Body of pancreas (tissue), 4 donors: Measurements from ENCODE around the gene HORMAD2. TPM values are rescaled to one million over a fixed set of nuclear protein-coding genes. Genes with fewer than 3 reads are reported as not detected.

Source experiments
- ATAC-seq: fragments of 150-250 bp; one replicate; pipeline ENCODE4 v1.9.1; 2016
- DNase-seq, 4 donors: peaks; one replicate each; pipeline ENCODE4 v3.0.0-alpha.2; 2019
- H3K27ac ChIP-seq, 4 donors: fragments of 200-600 bp; sonication (generic); 1 replicate in 3 of 4; 2 replicates in 1 of 4; pipeline versions ENCODE4 v1.5.1 to v1.6.1; 2016 to 2019; ENCODE audit warnings: mild to moderate bottlenecking in 1 of 4, mixed read lengths in 1 of 4, moderate library complexity in 1 of 4
- H3K27me3 ChIP-seq, 2 donors: fragments of 200-600 bp; sonication (generic); one replicate each; pipeline ENCODE4 v1.6.0; 2016; ENCODE audit warnings: mild to moderate bottlenecking in 1 of 2
- H3K36me3 ChIP-seq, 2 donors: fragments of 200-600 bp; sonication (generic); replicated peaks in 1 of 2; 2 replicates each; pipeline ENCODE4 v1.5.1; 2016; ENCODE audit warnings: low read depth in 2 of 2; ENCODE audit not compliant: insufficient read depth in 1 of 2
- H3K4me1 ChIP-seq: fragments of 200-600 bp; sonication (generic); one replicate; pipeline ENCODE4 v1.6.0; 2016
- H3K4me3 ChIP-seq, 2 donors: fragments of 200-600 bp; sonication (generic); 1 replicate in 1 of 2; 2 replicates in 1 of 2; pipeline ENCODE4 v1.5.1; 2016 to 2019
- H3K9me3 ChIP-seq, 3 donors: fragments of 200-600 bp; sonication (generic); 1 replicate in 2 of 3; 2 replicates in 1 of 3; pipeline ENCODE4 v1.5.1; 2016
- POLR2A ChIP-seq, 3 donors: fragments of 450-650 bp; IDR thresholded peaks; one replicate each; pipeline ENCODE4 v1.6.1; 2016; ENCODE audit warnings: antibody characterized with exemption in 3 of 3, mild to moderate bottlenecking in 2 of 3
- WGBS, 2 donors: methylation state at CpG; one replicate each; pipeline ENCODE4 v1.1.5; 2017; 5-methylcytosine and 5-hydroxymethylcytosine counted together
- intact Hi-C: fragments of 100-400 bp; cut with DNase I; formaldehyde crosslinking; loops from one replicate; pipeline ENCODE4 v1.15.1; 2023
- total RNA-seq, 2 donors: library from RNA; depleted of rRNA; stranded (reverse); fragments of >200 nt; gene quantifications; one replicate each; pipeline ENCODE4 v1.1.0, GENCODE V29; 2016
- TF ChIP-seq, protein P1 (sequence below), 7 experiments: fragments of 450-650 bp in 4 of 7; fragments of 200-600 bp in 3 of 7; sonication (generic) in 3 of 7; IDR thresholded peaks; one replicate each; pipeline ENCODE4 v1.5.1; 2016 to 2019; ENCODE audit warnings: antibody characterized with exemption in 7 of 7

The HORMAD2 gene
- total RNA-seq, 2 donors from 2014 or later = not detected

DNA sequence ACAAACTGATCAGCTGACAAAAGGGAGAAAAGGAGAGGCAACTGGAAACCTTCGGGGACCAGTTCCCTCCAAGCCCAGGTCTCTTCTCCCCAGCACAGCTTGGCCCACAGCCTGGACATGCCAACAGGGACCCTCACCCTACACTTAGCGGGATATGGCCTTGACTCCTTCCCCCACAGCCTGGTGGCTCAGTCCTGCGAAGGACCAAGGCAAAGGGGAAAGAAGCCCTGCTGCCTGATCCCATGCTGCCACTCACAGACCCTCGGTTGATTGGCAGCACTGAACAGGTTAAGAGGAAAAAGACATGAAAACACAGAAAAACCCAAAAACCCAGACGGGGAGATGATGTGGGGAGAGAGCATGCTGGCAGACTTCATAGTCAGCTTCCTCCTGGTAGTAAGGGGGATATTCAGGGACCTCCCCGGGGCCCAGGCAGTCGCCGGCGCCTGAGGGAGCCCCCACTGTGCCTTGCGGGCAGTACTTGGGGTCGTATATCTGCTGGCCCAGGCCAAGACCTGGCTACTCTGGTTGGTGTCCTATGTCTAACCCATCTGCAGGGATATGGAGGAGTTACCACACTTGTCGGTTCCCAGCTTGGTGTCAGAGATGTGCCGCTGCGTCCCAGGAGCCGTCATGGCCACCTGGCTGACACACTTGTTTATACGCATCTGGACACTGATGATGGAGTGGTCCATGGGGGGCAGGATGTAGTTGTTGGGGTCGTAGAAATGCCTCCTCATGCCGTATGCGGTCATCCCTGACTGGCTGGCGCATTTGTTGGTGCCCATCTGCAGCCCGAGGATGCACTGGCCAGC is 34.2 kb upstream of the HORMAD2 start:
- no peak overlapping the region for H3K27ac ChIP-seq
- intact Hi-C loops = no loop called here
- TF ChIP-seq, protein P1, sequence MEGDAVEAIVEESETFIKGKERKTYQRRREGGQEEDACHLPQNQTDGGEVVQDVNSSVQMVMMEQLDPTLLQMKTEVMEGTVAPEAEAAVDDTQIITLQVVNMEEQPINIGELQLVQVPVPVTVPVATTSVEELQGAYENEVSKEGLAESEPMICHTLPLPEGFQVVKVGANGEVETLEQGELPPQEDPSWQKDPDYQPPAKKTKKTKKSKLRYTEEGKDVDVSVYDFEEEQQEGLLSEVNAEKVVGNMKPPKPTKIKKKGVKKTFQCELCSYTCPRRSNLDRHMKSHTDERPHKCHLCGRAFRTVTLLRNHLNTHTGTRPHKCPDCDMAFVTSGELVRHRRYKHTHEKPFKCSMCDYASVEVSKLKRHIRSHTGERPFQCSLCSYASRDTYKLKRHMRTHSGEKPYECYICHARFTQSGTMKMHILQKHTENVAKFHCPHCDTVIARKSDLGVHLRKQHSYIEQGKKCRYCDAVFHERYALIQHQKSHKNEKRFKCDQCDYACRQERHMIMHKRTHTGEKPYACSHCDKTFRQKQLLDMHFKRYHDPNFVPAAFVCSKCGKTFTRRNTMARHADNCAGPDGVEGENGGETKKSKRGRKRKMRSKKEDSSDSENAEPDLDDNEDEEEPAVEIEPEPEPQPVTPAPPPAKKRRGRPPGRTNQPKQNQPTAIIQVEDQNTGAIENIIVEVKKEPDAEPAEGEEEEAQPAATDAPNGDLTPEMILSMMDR (IDR thresholded peaks at IDR 0.05) = no peak
- no peak for TF ChIP-seq POLR2A (IDR thresholded peaks at IDR 0.05)
- no peaks in the 10 kb centered on the region for H3K36me3 ChIP-seq
- DNase-seq = no peak
- no peaks in the 10 kb centered on the region for H3K9me3 ChIP-seq
- H3K4me3 ChIP-seq = no peak overlapping the region
- H3K4me1 ChIP-seq = peaks cover 19% of the 10 kb centered on the region
- no peak for ATAC-seq
- no peaks in the 10 kb centered on the region for H3K27me3 ChIP-seq
- 91 to 94% methylated on average over 13 to 21 of the region's 21 CpGs for WGBS, 2 donors

DNA sequence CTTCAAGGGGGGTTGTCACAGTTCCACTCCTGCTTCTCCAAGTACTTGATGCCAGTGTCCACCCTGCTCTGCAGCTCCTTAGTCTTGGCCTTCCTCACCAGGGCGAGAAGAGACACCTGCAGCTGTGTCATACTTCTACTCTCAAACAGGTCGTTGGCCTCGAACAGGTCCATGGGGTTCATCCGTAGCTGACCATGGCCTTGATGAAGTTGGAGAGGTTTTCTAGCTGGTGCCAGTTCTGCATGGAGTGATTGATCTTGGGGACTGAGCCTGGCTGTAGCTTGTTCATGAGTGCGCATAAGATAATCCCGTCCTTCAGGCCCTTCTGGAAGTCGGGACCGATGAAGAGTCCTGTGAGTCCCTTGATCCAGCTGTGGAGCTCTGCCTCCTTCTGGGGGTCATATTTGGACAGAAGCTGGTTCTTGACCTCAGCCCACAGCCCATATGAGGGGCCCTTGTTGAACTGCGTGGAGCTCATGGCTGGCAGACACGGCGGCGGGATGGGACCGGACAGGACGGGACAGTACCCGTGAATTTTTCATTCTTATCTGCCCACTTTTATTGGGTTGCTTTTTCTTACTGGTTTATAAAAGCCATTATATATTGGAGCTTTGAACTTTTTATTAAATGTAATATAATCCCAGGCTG is 33.4 kb upstream of the HORMAD2 start:
- H3K4me3 ChIP-seq = no peak overlapping the region
- no peak for DNase-seq
- no peaks in the 10 kb centered on the region for H3K27me3 ChIP-seq
- H3K9me3 ChIP-seq = no peaks in the 10 kb centered on the region
- no peak for TF ChIP-seq POLR2A (IDR thresholded peaks at IDR 0.05)
- TF ChIP-seq, protein P1 (IDR thresholded peaks at IDR 0.05) = no peak
- ATAC-seq = no peak
- H3K4me1 ChIP-seq = peaks cover 19% of the 10 kb centered on the region
- 87 to 94% methylated on average over 11 to 15 of the region's 15 CpGs for WGBS, 2 donors
- no peaks in the 10 kb centered on the region for H3K36me3 ChIP-seq
- intact Hi-C loops = no loop called here
- H3K27ac ChIP-seq = no peak overlapping the region

DNA sequence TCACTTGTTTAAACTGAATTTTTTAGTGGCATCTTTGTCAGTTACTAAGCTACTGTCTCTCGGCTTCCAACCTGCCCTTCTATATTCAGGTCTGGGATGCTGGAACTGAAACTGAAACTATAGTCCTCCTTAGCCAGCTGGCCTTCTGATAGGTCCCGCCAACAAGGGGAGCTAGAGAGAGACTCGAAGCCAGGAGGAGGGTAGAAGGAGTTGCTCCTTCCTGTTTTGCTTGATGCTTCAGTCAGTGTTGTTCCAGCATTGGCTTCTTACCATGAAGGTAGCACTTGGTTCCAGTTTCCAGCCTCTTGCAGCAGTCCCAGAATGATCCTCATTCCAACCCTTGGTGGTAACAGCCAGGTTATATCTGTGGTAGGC is 32.9 kb upstream of the HORMAD2 start:
- ATAC-seq = no peak
- TF ChIP-seq POLR2A (IDR thresholded peaks at IDR 0.05) = no peak
- TF ChIP-seq, protein P1 (IDR thresholded peaks at IDR 0.05) = no peak

DNA sequence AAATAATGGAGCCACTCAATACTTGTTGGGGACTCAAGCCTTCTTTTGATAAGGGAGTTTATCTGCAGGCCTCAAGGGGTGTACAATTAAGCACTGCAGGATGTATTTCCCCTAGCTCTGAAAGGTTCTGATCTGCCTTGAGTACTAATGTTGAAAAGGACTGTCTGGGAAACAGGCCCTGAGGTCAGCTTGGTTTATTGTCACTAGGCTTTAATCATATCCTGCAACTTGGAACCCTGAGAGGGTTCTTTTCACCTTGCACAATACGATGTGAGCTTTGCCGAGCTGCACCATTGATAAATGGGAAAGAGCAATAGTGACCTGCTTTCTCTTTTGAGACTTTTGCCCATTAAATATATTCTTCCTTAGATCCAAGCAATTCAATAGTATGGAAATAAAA is 31.6 kb upstream of the HORMAD2 start:
- Histone ChIP-seq H3K27me3 (no peaks in the 10 kb centered on the region), H3K27ac (no peak overlapping the region), H3K9me3 (no peaks in the 10 kb centered on the region), H3K36me3 (no peaks in the 10 kb centered on the region), H3K4me1 (peaks cover 17% of the 10 kb centered on the region), H3K4me3 (no peak overlapping the region)
- DNase-seq (no peak), ATAC-seq (no peak)
- 90 to 94% methylated on average over 2 of the region's 2 CpGs for WGBS, 2 donors
- intact Hi-C loops = no loop called here
- TF ChIP-seq, protein P1 (IDR thresholded peaks at IDR 0.05) = no peak
- no peak for TF ChIP-seq POLR2A (IDR thresholded peaks at IDR 0.05)

More for the DNA sequence above, 32.9 kb upstream of the HORMAD2 start:
- no peak for DNase-seq
- 74 to 86% methylated on average over 3 of the region's 3 CpGs for WGBS, 2 donors
- Histone ChIP-seq H3K9me3 (no peaks in the 10 kb centered on the region), H3K36me3 (no peaks in the 10 kb centered on the region), H3K4me3 (no peak overlapping the region), H3K27me3 (no peaks in the 10 kb centered on the region), H3K4me1 (peaks cover 19% of the 10 kb centered on the region), H3K27ac (no peak overlapping the region)
- intact Hi-C loops = no loop called here
